Dermis blood vessel endothelial cell (primary cell): ENCODE data around the gene NEGR1. TPM values are rescaled to one million over a fixed set of nuclear protein-coding genes. Genes with fewer than 3 reads are reported as not detected.
A peak's percentile ranks its signal among the peaks of the same experiment; 100 is the strongest.
"Not testable (repeated sequence)": the region's sequence is repeated elsewhere in the genome, so short reads cannot be mapped to it uniquely, and the experiment has no call there.

Source experiments
- DNase-seq: peaks from one replicate; pipeline ENCODE4 v3.0.0; 2010
- total RNA-seq: library from RNA; depleted of rRNA; stranded (reverse); fragments of >200 nt; gene quantifications from 2 replicates; pipeline ENCODE4 v1.2.3, GENCODE V29; 2014

Gene NEGR1
- under 0.01 and 1.3 TPM in 2 replicates for total RNA-seq

GRCh38 chr1:72282271-72283021 lies at the start of gene NEGR1:
TSS of gene NEGR1 (minus strand) at chr1:72282539.
- peak; percentile 95 for DNase-seq

DNA sequence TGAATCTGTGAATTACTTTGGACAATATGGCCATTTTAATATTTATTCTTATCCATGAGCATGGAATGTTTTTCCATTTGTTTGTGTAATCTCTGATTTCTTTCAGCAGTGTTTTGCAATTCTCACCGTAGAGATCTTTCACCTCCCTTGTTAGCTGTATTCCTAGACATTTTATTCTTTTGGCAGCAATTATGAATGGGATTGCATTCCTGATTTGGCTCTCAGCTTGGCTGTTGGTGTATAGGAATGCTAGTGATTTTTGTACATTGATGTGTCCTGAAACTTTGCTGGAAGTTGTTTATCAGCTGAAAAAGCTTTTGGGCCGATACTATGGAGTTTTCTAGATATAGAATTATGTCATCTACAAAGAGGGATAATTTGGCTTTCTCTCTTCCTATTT lies 44.2 kb upstream of the NEGR1 start:
- no peak for DNase-seq

GRCh38 chr1:72324451-72324850 lies 42.1 kb upstream of the NEGR1 start:
- DNase-seq: no peak

- no peak for DNase-seq
Measured at GRCh38 chr1:72322910-72323309, 40.6 kb upstream of the NEGR1 start.

GRCh38 chr1:72296501-72296900 lies 14.2 kb upstream of the NEGR1 start:
- no peak for DNase-seq

DNA sequence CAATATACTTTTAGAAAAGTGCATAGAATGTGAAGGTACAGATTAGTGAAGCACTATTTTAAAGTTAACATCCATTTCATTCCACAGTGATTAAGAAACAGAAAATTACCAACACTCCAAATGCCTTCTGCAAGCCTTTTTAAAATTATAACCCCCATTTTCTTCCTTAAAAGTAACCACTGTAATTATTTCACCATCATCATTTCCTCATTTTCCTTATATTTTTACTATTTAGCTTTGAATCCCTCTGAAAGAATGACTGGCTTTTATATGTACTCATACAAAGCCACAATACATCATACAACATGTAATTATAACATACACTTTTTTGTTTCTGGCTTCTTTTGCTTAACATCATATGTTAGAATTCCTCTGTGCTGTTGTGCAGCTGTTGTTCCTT lies 6.5 kb upstream of the NEGR1 start:
- DNase-seq: no peak

DNA sequence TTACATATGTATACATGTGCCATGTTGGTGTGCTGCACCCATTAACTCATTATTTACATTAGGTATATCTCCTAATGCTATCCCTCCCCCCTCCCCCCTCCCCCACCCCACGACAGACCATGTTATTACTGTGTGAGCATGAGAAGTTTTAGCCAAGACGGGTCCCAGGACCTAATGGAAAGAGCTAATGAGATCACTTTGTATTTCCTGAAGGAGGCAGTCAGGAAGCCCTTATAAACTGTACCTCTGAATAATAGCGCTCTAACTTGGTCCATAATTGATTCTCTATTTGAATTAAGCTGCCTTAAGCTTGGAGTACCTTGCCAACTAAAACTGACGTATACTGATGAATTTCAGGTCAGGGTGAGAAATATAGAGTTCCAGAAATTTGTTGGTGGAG lies 4.1 kb upstream of the NEGR1 start:
- DNase-seq: peak; percentile 70

- no peak for DNase-seq
Measured at GRCh38 chr1:72285074-72285425, 2.7 kb upstream of the NEGR1 start.

DNA sequence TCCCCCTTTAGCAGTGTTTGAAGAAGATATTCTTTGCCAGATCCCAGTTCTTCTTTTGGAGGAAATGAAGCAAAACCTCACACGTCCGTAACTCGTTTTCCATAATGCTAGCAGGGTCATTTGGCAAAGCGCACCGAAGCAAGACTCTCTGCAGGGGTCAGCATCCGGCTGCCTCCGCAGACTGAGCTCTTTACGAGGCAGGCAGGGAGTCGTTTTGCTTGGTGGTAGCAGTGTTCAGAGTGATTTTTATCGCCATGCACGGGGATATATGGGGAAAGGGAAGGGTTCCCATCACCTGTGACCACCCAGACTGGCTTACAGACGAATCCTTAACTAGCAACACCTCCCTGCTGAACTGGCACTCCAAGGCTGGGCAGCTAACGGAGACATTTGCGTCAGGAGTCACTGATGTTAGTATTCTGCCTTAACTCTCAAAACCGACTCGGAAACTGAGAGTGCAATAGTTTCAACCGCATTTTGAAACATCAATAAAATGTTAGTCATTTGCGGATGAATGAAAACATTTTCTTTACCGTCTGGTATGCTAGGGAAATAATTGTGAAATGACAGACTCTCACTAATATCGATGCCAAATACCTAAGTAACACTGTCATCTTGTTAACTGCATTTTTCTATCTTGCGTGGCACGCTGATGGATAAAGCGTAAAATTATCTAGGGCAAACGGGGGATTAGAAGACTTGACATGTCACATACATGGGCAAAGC lies 2.2 kb upstream of the NEGR1 start:
- peak; percentile 70 for DNase-seq

DNA sequence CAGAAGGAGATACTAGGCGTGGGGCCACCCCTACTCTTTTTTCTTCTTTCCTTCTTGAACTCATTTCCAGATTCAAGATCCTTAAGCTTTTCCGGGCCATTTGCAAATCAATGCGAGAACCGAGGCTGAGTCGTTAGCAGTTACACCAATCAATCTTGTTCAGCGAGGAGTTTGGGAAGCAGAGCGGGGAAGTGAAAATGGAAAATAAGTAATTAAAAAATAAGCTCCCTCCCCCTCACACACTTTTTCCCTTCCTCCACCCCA lies 1.7 kb upstream of the NEGR1 start:
- DNase-seq: no peak

DNA sequence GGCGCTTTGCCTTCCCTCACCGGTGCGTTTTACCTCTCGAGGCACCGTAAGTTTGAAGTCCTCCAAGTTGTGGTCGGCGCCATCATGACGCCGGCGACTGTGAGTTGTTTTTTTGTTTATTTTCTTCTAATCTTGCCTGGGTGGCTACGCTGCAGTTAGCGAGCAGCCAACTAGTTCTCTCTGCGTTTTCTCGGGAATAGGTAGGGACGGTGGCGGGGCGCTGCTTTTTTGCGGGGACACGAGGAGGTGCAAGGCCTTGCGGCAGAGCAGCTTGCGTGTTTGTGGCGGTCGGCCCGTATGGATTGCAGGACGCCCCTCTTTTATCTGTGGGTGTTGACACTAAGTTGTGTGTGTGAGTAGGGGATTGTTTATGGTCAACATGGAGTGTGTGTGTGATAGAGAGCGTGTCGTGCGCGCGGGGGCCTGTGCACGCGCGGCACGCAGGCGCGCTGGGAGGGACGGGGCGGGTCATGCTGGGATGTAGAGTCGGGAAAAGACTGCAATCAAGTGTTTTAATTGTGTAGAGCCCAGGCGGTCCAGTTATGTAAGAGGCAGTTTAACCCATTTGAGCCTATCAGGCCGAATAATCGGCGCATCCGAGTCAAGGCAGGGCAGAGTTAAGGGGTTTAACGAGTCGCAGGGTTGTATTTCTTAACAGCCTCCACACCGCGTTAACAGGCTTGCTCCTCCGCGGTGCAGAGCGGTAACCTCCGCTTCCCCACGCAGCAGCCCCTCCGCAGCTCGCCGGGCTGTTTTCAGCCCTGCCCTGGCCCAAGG lies 1.2 kb upstream of the NEGR1 start:
- peak; percentile 87 for DNase-seq

- no peak for DNase-seq
Measured at GRCh38 chr1:72283022-72283306, 625 bp upstream of the NEGR1 start.

- no peak for DNase-seq
Measured at GRCh38 chr1:72281637-72282270, 585 bp downstream of the NEGR1 start.

GRCh38 chr1:72281144-72281543 lies 1.2 kb downstream of the NEGR1 start:
- peak; percentile 11 for DNase-seq

GRCh38 chr1:72280711-72281110 lies 1.6 kb downstream of the NEGR1 start:
- peak; percentile 7 for DNase-seq

DNA sequence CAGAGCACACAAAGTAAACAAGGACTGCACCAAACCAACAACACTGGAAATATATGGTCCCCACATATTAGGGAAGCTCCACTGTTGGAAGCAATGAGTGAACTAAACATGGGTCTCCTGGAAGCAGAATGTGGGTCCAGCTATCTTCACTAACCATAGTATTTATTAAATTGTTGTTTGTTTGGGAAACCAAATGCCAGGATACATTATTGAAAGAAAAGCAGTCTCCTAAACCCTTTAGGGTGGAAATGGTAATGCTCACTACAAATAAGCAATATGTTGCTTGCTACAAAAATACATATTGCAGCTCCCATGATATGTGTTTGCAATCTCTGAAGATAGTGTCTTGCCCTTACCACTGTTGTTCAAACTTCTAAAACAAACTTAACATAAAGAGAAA lies 2.2 kb downstream of the NEGR1 start:
- DNase-seq: no peak

GRCh38 chr1:72278461-72278860 lies 3.9 kb downstream of the NEGR1 start:
- DNase-seq: peak; percentile 7

DNA sequence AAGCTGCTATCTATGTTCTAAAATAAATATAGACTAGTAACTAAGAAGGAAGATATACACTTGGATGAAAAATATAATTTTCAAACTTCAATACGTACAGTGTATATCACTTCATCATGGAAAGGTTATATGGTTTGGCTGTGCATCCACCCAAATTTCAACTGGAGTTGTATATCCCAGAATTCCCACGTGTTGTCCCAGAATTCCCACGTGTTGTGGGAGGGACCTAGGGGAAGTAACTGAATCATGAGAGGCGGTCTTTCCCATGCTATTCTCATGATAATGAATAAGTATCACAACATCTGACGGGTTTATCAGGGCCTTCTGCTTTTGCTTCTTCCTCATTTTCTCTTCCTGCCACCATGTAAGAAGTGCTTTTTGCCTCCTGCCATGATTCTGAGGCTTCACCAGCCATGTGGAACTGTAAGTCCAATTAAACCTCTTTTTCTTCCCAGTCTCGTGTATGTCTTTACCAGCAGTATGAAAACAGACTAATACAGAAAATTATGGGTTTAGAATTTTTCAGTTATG lies 10.7 kb downstream of the NEGR1 start:
- DNase-seq: no peak

DNA sequence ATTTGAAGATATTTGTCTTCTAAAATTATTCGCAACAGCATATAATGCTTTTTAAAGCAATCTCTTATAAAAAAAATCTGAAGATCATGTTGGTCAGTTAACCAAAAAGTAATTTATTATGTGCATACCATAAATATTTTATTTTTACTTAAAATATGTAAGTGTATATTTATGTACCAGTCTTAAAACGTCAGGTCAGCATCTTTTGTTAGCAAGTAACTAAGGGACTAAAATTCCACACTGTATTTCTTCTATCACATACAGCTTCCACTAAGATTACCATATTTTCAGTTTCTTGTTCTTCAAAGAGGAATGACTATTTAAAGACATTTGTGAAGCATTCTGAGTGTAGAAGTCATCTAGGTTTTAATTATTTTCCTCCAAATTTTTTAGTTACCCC lies 19.6 kb downstream of the NEGR1 start:
- no peak for DNase-seq

DNA sequence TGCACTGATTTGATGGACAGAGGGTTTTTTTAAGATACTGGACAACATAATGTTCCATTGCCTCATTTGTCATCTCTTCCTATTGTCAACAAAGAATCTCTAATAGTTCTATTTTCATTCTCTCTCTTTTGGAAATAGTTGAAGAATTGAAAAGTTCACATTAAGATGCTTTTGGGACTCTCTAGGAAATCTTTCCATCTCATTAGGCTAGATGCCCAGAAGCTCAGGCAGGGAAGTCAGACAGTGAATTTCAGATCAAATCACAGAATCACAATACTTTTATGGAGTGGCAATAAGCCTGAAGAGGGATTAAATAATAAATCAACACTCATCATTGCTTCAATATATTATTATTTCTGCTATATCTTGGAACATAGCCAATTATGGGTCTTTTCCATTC lies 29.2 kb downstream of the NEGR1 start:
- no peak for DNase-seq

- DNase-seq: no peak
Measured at GRCh38 chr1:72241397-72241796, 40.9 kb downstream of the NEGR1 start.

- DNase-seq: not testable (repeated sequence)
Measured at GRCh38 chr1:72235931-72236330, 46.4 kb downstream of the NEGR1 start.

GRCh38 chr1:72235062-72235461 lies 47.3 kb downstream of the NEGR1 start:
- DNase-seq: no peak
